ENCODE data around the gene NRDE2.

Gene NRDE2

DNA sequence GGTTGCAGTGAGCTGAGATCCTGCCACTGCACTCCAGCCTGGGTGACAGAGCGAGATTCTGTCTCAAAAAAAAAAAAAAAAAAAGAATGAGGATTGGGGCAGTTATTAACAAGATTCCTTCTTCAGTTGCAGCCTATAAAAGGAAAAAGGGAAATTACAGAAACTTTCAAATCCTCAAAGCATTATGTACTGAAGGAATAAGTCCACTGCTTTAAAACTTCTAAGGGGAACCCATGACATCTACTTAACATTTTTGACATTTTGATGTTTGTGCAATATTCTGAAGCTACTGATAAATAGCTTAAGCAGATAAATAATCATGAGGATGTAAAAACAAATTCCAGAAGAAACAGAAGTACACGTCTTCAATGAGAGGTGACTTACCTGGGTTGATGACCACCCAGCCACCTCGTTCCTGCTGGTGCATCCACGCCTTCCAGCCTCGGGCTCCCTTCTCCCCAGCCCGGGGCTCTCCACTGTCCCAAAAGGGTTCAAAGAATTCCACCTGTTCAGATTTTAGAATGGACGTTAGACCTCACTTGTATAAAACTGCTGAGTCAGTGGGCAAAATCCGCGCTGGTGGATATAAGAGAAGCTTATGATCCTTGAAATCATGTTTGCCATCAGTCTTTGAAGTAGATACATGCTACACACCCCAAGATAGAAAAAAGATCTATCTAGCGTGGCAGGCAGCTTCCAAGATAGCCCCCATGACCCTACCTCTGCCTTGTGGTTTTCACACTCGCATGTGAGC lies 33.7 kb downstream of the NRDE2 start:
- no peak for DNase-seq (ENCODE audit: extremely low read depth in 1 of 2, low read depth in 1 of 2)

GRCh38 chr14:90296641-90297040 lies 35.1 kb downstream of the NRDE2 start:
- no peak for DNase-seq (ENCODE audit: extremely low read depth in 1 of 2, low read depth in 1 of 2)

- DNase-seq (ENCODE audit: extremely low read depth in 1 of 2, low read depth in 1 of 2): no peak
Measured at GRCh38 chr14:90295870-90296516, 35.7 kb downstream of the NRDE2 start.

GRCh38 chr14:90294872-90295271 lies 36.9 kb downstream of the NRDE2 start:
- DNase-seq (ENCODE audit: extremely low read depth in 1 of 2, low read depth in 1 of 2): no peak

- DNase-seq (ENCODE audit: extremely low read depth in 1 of 2, low read depth in 1 of 2): no peak
Measured at GRCh38 chr14:90293766-90294730, 37.7 kb downstream of the NRDE2 start.

GRCh38 chr14:90291699-90292098 lies 40.0 kb downstream of the NRDE2 start:
- DNase-seq (ENCODE audit: extremely low read depth in 1 of 2, low read depth in 1 of 2): no peak

DNA sequence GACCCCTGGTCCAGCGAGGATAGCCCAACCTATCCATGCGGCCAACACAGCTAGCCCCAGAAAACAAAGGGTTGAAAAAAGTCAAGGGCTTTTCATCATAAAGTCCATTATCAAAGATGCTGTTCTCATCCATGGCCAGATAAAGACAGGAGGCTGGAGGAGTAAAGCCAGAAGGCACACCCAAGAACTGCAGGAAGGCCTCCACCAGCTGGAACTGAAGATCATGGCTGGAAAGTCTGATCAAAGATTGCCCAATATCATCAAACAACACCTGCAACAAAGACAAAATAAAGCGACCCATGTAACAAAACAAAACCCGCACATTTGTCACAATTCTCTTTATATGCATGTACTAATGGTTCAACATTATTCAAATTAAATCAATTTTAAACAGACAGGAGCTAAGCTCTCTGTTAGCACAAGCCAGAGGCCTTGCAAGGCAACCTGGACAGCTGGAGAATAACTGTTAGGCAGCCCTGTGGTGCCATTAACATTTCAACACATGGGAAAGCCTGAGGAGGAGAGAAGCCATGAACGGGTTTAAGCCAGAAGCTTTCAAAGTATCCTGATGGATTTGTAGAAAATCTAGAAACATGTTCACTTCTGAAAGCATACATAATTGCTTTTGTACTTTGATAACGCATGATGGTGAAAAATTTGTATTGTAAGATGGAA lies 41.3 kb downstream of the NRDE2 start:
- DNase-seq (ENCODE audit: extremely low read depth in 1 of 2, low read depth in 1 of 2): no peak

DNA sequence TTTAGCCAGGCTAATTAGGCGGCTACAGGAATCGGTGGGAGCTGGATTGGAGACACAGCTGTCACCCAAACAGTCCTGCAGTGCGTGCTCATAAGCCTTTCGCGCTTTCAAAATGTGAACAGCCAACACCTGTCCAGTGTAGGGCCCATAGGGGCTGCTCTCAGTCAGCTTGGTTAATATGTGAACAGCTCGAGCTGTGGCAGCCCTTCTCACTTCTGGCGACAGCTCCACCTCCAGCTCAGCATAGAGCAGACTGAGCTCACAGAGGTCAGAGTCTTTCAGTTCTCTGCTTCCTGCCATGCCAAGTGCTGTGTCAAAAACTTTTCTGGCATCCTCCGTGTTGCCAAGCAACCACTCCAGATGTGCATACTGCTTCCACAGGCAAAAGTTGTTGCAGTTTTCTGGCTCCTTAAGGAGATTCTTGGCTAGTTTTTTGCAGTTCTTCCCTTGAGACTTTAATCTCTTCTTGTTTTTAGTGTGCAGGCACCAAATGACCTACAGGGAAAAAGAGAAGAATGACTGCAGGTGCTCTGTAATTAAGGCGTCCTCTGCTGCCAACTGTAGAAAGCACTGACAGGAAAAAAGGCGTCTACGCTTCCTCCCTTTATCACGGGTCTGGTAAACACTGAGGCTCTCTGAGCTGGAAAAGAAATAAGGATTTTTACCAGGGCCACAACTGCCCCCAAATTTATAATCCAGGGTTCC lies 42.9 kb downstream of the NRDE2 start:
- DNase-seq (ENCODE audit: extremely low read depth in 1 of 2, low read depth in 1 of 2): no peak

GRCh38 chr14:90287791-90288190 lies 44.0 kb downstream of the NRDE2 start:
- DNase-seq (ENCODE audit: extremely low read depth in 1 of 2, low read depth in 1 of 2): no peak

DNA sequence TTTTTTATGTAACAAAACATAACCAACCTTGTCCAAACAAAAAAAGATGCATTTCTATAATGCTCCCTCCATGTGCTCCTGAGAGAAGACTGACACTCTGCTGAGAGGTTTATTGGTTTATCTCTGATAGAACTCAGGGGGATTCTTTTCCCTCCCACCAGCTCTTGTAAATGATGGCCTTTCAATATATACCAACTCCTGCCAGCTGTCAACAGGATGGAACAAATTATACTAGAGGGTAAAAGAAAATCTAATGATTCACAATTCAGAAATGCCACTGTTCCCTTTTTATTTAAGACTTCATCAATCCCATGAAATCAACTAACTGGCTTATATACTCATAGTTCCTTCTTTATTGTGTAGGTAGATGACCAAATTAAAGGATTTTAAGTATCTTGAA lies 50.0 kb downstream of the NRDE2 start:
- DNase-seq (ENCODE audit: extremely low read depth in 1 of 2, low read depth in 1 of 2): no peak

GRCh38 chr14:90281261-90281660 lies 50.5 kb downstream of the NRDE2 start:
- no peak for DNase-seq (ENCODE audit: extremely low read depth in 1 of 2, low read depth in 1 of 2)

- no peak for DNase-seq (ENCODE audit: extremely low read depth in 1 of 2, low read depth in 1 of 2)
Measured at GRCh38 chr14:90280096-90280495, 51.6 kb downstream of the NRDE2 start.

- DNase-seq (ENCODE audit: extremely low read depth in 1 of 2, low read depth in 1 of 2): no peak
Measured at GRCh38 chr14:90278199-90279175, 53.3 kb downstream of the NRDE2 start.

GRCh38 chr14:90277581-90278198 lies 54.1 kb downstream of the NRDE2 start:
- no peak for DNase-seq (ENCODE audit: extremely low read depth in 1 of 2, low read depth in 1 of 2)

DNA sequence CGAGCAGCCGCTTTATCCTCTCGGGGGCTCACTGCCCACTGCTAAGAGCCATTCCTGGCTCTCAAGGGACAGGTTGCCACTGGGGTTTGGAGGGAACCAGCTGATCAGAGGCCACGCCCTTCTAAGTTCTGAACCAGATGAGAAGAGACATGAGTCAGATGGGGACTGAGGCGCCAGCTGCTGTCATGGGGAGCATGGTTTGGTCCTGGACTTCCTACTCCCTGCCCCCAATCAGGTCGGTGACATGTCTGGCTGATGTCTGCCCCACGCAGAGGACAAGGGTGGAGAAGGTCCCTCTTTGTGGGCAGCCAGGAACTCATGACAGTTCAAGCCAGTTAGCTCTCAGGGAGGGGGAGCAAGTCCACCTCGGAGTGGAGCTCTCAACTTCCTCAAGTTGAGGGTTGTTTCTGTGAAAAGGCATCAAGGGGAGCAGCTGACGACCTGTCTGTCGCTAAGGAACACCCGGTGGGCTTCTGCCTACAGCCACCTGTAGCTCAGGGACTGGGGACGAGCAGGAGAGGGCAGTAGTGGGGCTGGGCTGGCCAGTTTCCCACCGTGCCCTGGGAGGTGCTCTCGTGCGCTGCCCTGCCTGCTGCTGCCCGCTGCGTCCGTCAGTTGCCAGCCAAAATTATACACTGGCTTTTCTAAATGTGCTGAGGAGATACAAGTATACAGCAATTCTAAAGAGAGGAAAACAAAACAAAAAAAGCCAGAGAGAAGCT lies 54.9 kb downstream of the NRDE2 start:
- no peak for DNase-seq (ENCODE audit: extremely low read depth in 1 of 2, low read depth in 1 of 2)

DNA sequence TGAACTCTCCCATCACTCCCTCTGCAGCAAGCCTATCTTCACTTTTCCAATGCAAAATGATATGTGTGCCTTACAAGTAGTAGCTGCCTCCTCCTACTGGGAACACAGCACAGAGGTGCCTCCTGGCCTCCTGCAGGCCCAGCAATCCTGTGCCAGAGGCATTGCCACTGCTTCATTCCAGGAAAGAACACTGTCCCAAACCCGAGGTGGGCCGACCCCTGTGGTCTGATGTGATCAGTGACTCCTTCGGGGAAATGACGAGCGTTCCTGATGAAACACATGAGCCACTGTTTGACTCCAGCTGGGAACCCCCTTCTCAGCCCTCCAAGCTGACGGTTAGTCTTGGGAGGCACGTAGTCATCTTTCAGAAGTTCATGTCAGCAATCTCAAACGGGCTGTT lies 55.9 kb downstream of the NRDE2 start:
- peak in 1 of 2 donors; percentile 22 for DNase-seq (ENCODE audit: extremely low read depth in 1 of 2, low read depth in 1 of 2)

- no peak for DNase-seq (ENCODE audit: extremely low read depth in 1 of 2, low read depth in 1 of 2)
Measured at GRCh38 chr14:90275458-90275814, 56.3 kb downstream of the NRDE2 start.

GRCh38 chr14:90274808-90275457 lies 56.8 kb downstream of the NRDE2 start:
- DNase-seq (ENCODE audit: extremely low read depth in 1 of 2, low read depth in 1 of 2): no peak

Data from stimulated activated CD8-positive, alpha-beta memory T cell treated with anti-CD3 and anti-CD28 coated beads, Interleukin-7, amount 100 ng/mL, for 48 hours (primary cell).